Cardiac septum (tissue), 1 donor: ENCODE data around the gene ZNF579. TPM values are rescaled to one million over a fixed set of nuclear protein-coding genes. Genes with fewer than 3 reads are reported as not detected.
A peak's percentile ranks its signal among the peaks of the same experiment; 100 is the strongest.

Source experiments
- DNase-seq: peaks from one replicate; pipeline ENCODE4 v3.0.0-alpha.2; 2020; ENCODE audit warnings: low spot score
- intact Hi-C: fragments of 100-400 bp; cut with DNase I; formaldehyde crosslinking; loops from one replicate; pipeline ENCODE4 v1.14.0; 2022
- long read RNA-seq: library from polyadenylated mRNA; unstranded; transcript quantifications from one replicate; pipeline ENCODE4 v2.0.0, GENCODE V29; 2021
- total RNA-seq: library from RNA; stranded (reverse); fragmentation: NEBNext Ultra II Directional; extraction: Animal tissue kit (Norgen Biotek cat#: 25700); gene quantifications from one replicate; pipeline ENCODE4 v1.2.1, GENCODE V29; 2021
- donor health status: DM: no; HTN: no; CAD: no.

Gene ZNF579
- 12.2 TPM for total RNA-seq
- long read RNA-seq, transcript ZNF579-201 (2 exons, 2,899 nt) = major isoform, 7 of 11 reads
- long read RNA-seq, partial matches to known transcripts = 0 of 11 reads
- long read RNA-seq, other reads (novel, unspliced or antisense) = 4 of 11 reads

GRCh38 chr19:55580628-55581144, at the start of gene ZNF579:
Gene ZNF579 (minus strand): TSS chr19:55580848. CDS start chr19:55579639, 1,209 bp downstream.
- intact Hi-C loops = loop anchor here (5.0 kb wide), 2 partner anchors 33 to 63 kb away; partner anchors contain the start of gene SBK3
- peak; percentile 91 for DNase-seq

GRCh38 chr19:55626350-55626749, 45.7 kb upstream of the ZNF579 start:
- no peak for DNase-seq
- intact Hi-C loops = no loop called here

- intact Hi-C loops = no loop called here
- no peak for DNase-seq
Measured at GRCh38 chr19:55625004-55625326, 44.3 kb upstream of the ZNF579 start.

GRCh38 chr19:55624109-55625003, 43.7 kb upstream of the ZNF579 start, which contains the start of gene ZNF784:
Gene ZNF784 (minus strand): TSS chr19:55624566. CDS start chr19:55624561, 5 bp downstream.
- intact Hi-C loops = no loop called here
- peak; percentile 97 for DNase-seq

- intact Hi-C loops = no loop called here
- no peak for DNase-seq
Measured at GRCh38 chr19:55623561-55623960, 42.9 kb upstream of the ZNF579 start.

GRCh38 chr19:55623130-55623529, 42.5 kb upstream of the ZNF579 start:
- intact Hi-C loops = no loop called here
- no peak for DNase-seq

GRCh38 chr19:55622242-55622969, 41.8 kb upstream of the ZNF579 start:
- no peak for DNase-seq
- intact Hi-C loops = no loop called here

- intact Hi-C loops = no loop called here
- no peak for DNase-seq
Measured at GRCh38 chr19:55621673-55622231, 41.1 kb upstream of the ZNF579 start.

GRCh38 chr19:55621205-55621672, 40.6 kb upstream of the ZNF579 start:
- no peak for DNase-seq
- intact Hi-C loops = no loop called here

GRCh38 chr19:55620410-55621204, 40.0 kb upstream of the ZNF579 start:
- intact Hi-C loops = no loop called here
- DNase-seq = no peak

- intact Hi-C loops = no loop called here
- no peak for DNase-seq
Measured at GRCh38 chr19:55619286-55619685, 38.6 kb upstream of the ZNF579 start.

- no peak for DNase-seq
- intact Hi-C loops = no loop called here
Measured at GRCh38 chr19:55618426-55618825, 37.8 kb upstream of the ZNF579 start.

- DNase-seq = no peak
- intact Hi-C loops = no loop called here
Measured at GRCh38 chr19:55617426-55617825, 36.8 kb upstream of the ZNF579 start.

GRCh38 chr19:55616395-55616875, 35.8 kb upstream of the ZNF579 start:
- intact Hi-C loops = no loop called here
- no peak for DNase-seq

GRCh38 chr19:55615543-55616394, 35.1 kb upstream of the ZNF579 start:
- no peak for DNase-seq
- intact Hi-C loops = no loop called here

GRCh38 chr19:55614711-55615542, 34.3 kb upstream of the ZNF579 start:
- no peak for DNase-seq
- intact Hi-C loops = no loop called here
